C4-2B (cell line): Measurements from ENCODE around the gene MAP3K14.

Source experiments
- CTCF ChIP-seq: fragments of 450-650 bp; conservative IDR thresholded peaks from 2 replicates; pipeline ENCODE4 v1.5.1; 2017; ENCODE audit warnings: mild to moderate bottlenecking
- ZFX ChIP-seq: fragments of 450-650 bp; IDR thresholded peaks from 2 replicates; pipeline ENCODE4 v1.6.1; 2017

GRCh38 chr17:45222289-45222995 lies 94.4 kb downstream of the MAP3K14 start:
- TF ChIP-seq CTCF: no peak
- TF ChIP-seq ZFX: no peak
